Measurements from ENCODE around the gene PYHIN1. TPM values are rescaled to one million over a fixed set of nuclear protein-coding genes. Genes with fewer than 3 reads are reported as not detected.
"Not testable (repeated sequence)": the region's sequence is repeated elsewhere in the genome, so short reads cannot be mapped to it uniquely, and the experiment has no call there.

The PYHIN1 gene
- total RNA-seq, 1 donor from 2014 or later, result not detected

GRCh38 chr1:159011001-159011400, 79.6 kb downstream of the PYHIN1 start:
- FAIRE-seq; DNase-seq (ENCODE audit: low spot score in 2 of 2): not testable (repeated sequence)

- DNase-seq (ENCODE audit: low spot score in 2 of 2), result no peak
- no peak for FAIRE-seq
These were observed 80.4 kb downstream of the PYHIN1 start for GRCh38 chr1:159011751-159012150.

GRCh38 chr1:159012495-159012894, 81.1 kb downstream of the PYHIN1 start:
- FAIRE-seq (no peak), DNase-seq (ENCODE audit: low spot score in 2 of 2) (no peak)

- no peak for DNase-seq (ENCODE audit: low spot score in 2 of 2)
- no peak for FAIRE-seq
These were observed 82.7 kb downstream of the PYHIN1 start for GRCh38 chr1:159014003-159014571.

- FAIRE-seq (no peak), DNase-seq (ENCODE audit: low spot score in 2 of 2) (no peak)
These were observed 83.5 kb downstream of the PYHIN1 start for GRCh38 chr1:159014851-159015250.

GRCh38 chr1:159015440-159015909, 84.1 kb downstream of the PYHIN1 start:
- DNase-seq (ENCODE audit: low spot score in 2 of 2) (no peak), FAIRE-seq (no peak)

GRCh38 chr1:159023723-159024122, 92.4 kb downstream of the PYHIN1 start:
- DNase-seq (ENCODE audit: low spot score in 2 of 2) (no peak), FAIRE-seq (no peak)

- FAIRE-seq (peak; percentile 76), DNase-seq (ENCODE audit: low spot score in 2 of 2) (no peak)
These were observed 93.7 kb downstream of the PYHIN1 start for GRCh38 chr1:159025043-159025442.

Other genes starting within 250 kb of the PYHIN1 start
- gene SPTA1, start 244.8 kb upstream of the PYHIN1 start, total RNA-seq, result 0.82 TPM
- gene OR6K2, start 230.9 kb upstream of the PYHIN1 start, total RNA-seq, result not detected
- gene OR6K3, start 210.8 kb upstream of the PYHIN1 start, total RNA-seq, result not detected
- not detected for gene OR6K6, start 176.8 kb upstream of the PYHIN1 start, total RNA-seq
- not detected for gene OR6N1, start 159.4 kb upstream of the PYHIN1 start, total RNA-seq
- not detected for gene OR6N2, start 150.3 kb upstream of the PYHIN1 start, total RNA-seq
- gene MNDA, start 100.2 kb upstream of the PYHIN1 start, total RNA-seq, result 2.0 TPM
- gene IFI16, start 78.4 kb downstream of the PYHIN1 start, total RNA-seq, result 15.5 TPM
- gene AIM2, start 145.2 kb downstream of the PYHIN1 start, total RNA-seq, result 22.8 TPM
- gene CADM3, start 240.1 kb downstream of the PYHIN1 start, total RNA-seq, result 115 TPM